Activated T-cell treated with anti-CD3 and anti-CD28 coated beads for 48 hours (primary cell): ENCODE measurements around the gene UACA.
"Not testable (repeated sequence)": the region's sequence is repeated elsewhere in the genome, so short reads cannot be mapped to it uniquely, and the experiment has no call there.

Experiments
- DNase-seq: peaks from one replicate; pipeline ENCODE4 v3.0.0-alpha.2; 2020; ENCODE audit warnings: low read depth

UACA gene, protein sequence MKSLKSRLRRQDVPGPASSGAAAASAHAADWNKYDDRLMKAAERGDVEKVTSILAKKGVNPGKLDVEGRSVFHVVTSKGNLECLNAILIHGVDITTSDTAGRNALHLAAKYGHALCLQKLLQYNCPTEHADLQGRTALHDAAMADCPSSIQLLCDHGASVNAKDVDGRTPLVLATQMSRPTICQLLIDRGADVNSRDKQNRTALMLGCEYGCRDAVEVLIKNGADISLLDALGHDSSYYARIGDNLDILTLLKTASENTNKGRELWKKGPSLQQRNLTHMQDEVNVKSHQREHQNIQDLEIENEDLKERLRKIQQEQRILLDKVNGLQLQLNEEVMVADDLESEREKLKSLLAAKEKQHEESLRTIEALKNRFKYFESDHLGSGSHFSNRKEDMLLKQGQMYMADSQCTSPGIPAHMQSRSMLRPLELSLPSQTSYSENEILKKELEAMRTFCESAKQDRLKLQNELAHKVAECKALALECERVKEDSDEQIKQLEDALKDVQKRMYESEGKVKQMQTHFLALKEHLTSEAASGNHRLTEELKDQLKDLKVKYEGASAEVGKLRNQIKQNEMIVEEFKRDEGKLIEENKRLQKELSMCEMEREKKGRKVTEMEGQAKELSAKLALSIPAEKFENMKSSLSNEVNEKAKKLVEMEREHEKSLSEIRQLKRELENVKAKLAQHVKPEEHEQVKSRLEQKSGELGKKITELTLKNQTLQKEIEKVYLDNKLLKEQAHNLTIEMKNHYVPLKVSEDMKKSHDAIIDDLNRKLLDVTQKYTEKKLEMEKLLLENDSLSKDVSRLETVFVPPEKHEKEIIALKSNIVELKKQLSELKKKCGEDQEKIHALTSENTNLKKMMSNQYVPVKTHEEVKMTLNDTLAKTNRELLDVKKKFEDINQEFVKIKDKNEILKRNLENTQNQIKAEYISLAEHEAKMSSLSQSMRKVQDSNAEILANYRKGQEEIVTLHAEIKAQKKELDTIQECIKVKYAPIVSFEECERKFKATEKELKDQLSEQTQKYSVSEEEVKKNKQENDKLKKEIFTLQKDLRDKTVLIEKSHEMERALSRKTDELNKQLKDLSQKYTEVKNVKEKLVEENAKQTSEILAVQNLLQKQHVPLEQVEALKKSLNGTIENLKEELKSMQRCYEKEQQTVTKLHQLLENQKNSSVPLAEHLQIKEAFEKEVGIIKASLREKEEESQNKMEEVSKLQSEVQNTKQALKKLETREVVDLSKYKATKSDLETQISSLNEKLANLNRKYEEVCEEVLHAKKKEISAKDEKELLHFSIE (N-terminal part only)

GRCh38 chr15:70763120-70763949 is at the start of gene UACA:
Gene UACA, minus strand, starts transcription at chr15:70763558. Its CDS starts 151 bp downstream, at chr15:70763407.
- peak; percentile 76 for DNase-seq

DNA sequence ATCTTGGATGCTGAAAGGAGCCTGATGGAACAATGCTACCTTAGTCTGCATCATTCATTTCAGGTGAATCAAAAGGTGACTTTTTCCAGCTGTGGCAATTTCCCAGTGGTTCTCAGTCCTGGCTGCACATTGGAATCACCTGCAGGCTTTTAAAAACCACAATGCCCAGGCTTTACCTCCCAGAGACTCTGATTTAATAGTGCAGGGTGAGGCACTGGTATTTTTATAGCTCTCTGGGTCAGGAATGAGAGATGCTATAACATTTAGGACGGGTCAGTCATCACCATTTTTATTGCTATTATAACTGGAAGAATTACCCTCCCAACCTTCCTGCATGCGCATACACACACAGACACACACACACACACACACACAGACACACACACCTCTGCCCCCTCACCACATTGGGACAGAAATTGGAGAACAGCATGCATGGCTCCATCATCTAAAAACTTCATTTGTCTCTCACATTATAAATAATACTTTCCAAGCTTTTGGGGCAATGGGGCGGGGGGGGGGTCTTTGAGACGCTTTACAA is 49.5 kb upstream of the UACA start:
- no peak for DNase-seq

GRCh38 chr15:70810916-70811578 is 47.7 kb upstream of the UACA start:
- no peak for DNase-seq

- no peak for DNase-seq
Measured at GRCh38 chr15:70806992-70807712, 43.8 kb upstream of the UACA start.

- not testable (repeated sequence) for DNase-seq
Measured at GRCh38 chr15:70804388-70804787, 41.0 kb upstream of the UACA start.

- DNase-seq = no peak
Measured at GRCh38 chr15:70802629-70803028, 39.3 kb upstream of the UACA start.

- no peak for DNase-seq
Measured at GRCh38 chr15:70801109-70801508, 37.8 kb upstream of the UACA start.

GRCh38 chr15:70799667-70800450 is 36.5 kb upstream of the UACA start:
- no peak for DNase-seq

DNA sequence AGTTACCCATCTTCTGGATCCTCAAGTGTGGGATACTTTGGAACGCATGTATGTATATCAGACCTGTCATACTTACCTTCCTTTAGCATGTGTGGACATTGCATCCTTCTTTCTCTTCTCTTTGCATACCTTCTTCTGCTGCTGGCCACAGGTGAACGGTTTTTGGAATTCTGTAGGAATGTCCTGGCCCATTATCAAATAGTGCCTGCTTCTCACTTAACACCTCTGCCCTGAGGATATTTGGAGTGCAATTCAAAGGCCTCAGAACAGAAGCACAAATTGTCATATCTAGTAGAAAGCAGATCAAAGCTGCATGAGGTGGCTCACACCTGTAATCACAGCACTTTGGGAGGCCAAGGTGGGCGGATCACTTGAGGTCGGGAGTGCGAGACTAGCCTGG is 34.1 kb upstream of the UACA start:
- DNase-seq = no peak

DNA sequence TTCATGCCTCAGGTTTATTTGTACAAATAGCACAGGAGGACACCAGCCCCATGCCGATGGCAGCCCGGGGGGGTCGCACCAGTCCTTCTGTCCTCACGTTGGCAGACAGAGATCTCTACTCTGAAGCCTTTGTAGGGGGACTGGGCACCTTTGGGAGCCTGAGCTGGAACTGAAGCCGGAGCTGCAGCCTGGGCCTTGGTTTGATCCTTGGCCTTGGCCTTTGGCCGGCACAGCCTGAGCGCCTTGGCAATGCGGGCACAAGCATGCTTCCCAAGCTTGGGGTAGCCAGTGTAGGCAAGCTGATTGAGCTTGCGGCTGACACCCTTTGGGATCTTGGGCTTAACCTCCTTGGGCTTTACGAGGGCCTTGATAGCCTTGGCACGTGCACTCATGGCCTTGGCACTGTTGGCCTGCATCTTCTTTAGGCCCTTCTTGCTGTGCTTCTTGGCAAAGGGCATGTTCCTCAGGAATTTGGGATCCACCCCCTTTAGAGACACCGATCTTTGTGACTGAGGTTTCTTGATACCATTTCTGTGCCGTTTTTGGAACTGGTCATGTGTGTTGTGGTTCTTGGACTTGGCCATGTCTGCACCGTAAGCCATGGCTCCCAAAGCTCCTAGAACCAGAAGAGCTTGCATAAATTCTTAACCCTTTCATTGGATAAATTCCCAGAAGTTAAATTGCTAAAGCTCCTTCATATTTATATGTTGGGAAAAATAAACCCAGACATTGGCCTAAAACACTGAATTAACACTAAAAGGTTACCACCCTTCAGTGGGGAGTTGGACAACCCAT is 33.4 kb upstream of the UACA start:
- no peak for DNase-seq

GRCh38 chr15:70795311-70795665 is 31.9 kb upstream of the UACA start:
- no peak for DNase-seq

DNA sequence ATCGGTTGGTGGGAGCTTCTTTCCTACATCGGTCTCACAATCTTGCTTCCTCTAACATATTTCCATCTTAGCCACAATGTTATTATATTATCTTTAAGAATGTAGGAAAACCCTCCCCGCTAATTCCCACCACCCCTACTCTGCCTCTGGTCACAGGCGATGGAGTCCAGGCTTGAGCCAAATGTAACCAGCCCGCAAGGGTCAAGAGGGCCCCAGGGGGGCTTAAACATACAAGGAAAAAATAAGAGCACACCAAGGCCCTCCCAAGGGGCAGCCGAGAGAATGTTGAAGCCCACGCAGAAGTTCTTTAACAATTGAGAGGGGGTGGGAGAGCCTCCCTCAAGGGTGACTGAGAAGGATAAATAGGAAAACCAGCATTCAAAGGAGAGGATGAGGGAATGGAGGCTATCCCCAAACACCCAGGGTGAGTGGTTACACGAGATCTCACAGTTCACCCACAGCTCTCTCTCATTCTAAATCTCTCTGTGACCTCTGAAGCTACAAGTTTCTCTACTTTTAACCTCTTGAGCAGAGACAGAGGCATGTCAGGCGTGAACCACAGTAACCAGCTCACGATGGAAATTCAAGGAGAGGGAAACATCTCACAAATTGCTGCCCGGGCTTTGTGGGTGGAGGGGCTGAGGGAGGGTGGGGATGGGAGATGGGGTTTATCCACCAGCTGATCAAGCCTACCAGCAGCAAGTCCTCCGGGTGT is 31.4 kb upstream of the UACA start:
- DNase-seq = no peak

DNA sequence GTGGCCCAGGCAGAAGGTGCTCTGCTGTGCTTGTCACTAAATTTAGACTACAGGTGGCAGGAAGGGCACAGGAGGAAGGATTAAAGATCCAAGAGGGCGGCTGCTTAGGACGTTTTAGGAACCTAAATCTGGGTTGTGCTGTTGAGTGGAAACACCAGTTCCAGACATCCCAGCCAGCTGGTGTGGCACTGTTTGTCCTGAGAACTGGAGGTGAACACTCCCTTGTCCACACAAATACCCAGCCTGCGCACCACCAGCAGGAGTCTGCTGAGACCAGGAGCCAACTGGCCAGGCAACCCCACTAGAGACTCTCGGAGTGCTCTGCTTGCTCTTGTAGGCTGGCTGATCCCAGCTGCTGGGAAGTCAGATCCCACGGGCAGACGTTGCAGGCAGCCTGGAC is 30.3 kb upstream of the UACA start:
- no peak for DNase-seq

DNA sequence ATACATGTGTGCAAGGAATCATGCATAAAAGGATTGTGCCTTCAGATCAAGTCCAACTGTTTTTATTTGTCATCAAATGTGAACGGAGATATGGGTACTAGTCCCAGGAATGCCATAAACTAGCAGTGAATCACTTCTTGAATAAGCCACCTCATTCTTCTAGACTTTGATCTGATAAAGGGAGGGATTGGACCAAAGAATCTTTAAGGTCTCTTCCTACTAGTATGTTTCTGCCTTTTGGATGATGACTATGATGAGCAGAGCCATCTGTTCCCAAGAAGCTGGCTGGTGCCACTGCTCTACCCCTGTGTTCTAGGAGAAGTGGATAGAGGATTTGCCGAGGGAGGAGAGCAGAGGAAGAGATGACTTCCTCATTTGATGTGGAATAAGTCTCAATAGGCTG is 28.8 kb upstream of the UACA start:
- DNase-seq = no peak

DNA sequence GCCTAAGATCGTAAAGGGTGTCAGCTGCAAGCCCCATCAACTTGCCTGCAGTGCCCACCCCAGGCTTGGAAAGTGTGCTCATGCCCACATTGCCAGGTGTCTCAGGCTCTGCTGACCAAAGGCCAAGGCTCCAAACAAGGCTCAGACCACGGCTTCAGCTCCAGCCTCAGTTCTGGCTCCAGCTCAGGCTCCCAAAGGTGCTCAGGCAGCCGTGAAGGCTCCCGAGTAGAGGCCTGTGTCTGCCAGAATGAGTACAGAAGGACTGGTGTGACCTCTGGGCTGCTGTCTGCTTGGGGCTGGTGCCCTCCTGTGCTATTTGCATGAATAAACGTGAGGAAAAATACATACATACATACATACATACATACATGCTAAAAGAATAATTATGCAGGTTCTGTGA is 27.9 kb upstream of the UACA start:
- DNase-seq = no peak

GRCh38 chr15:70789213-70789612 is 25.9 kb upstream of the UACA start:
- DNase-seq = no peak
